Peyer's patch (tissue), 4 donors: ENCODE results near the gene APC.

Experiments
- CTCF ChIP-seq, 6 experiments: fragments of 450-650 bp in 4 of 6; fragments of 200-600 bp in 2 of 6; sonication (generic) in 1 of 6; IDR thresholded peaks; one replicate each; pipeline ENCODE4 v1.5.1; 2017 to 2019; ENCODE audit warnings: antibody characterized with exemption in 6 of 6, mild to moderate bottlenecking in 3 of 6, moderate library complexity in 1 of 6
- POLR2A ChIP-seq, 2 donors: fragments of 450-650 bp; IDR thresholded peaks; one replicate each; pipeline ENCODE4 v1.5.1; 2017; ENCODE audit warnings: antibody characterized with exemption in 2 of 2, mild to moderate bottlenecking in 2 of 2, moderate library complexity in 2 of 2

GRCh38 chr5:112689155-112689909 lies 48.4 kb upstream of the APC start:
- TF ChIP-seq CTCF (IDR thresholded peaks at IDR 0.05) (no peak), POLR2A (IDR thresholded peaks at IDR 0.05) (no peak)
